ENCODE measurements around the gene NXPE2. TPM values are rescaled to one million over a fixed set of nuclear protein-coding genes. Genes with fewer than 3 reads are reported as not detected.
A peak's percentile ranks its signal among the peaks of the same experiment; 100 is the strongest.
"Not testable (repeated sequence)": the region's sequence is repeated elsewhere in the genome, so short reads cannot be mapped to it uniquely, and the experiment has no call there.

NXPE2 gene
- 0.12 TPM for total RNA-seq
- long read RNA-seq, result 0 reads

- peak; percentile 57 for ATAC-seq
- no peak for DNase-seq
- intact Hi-C loops (cut with micrococcal nuclease), result no loop called here
Measured at GRCh38 chr11:114678125-114679036, at the start of gene NXPE2. Gene NXPE2, plus strand, starts transcription at chr11:114678527. Its CDS starts 49 bp downstream, at chr11:114678576.

GRCh38 chr11:114631445-114631965, 46.8 kb upstream of the NXPE2 start:
- intact Hi-C loops (cut with micrococcal nuclease); DNase-seq; ATAC-seq: not testable (repeated sequence)

GRCh38 chr11:114639440-114639839, 38.9 kb upstream of the NXPE2 start:
- ATAC-seq; intact Hi-C loops (cut with micrococcal nuclease); DNase-seq: not testable (repeated sequence)

- intact Hi-C loops (cut with micrococcal nuclease), result no loop called here
- ATAC-seq (no peak), DNase-seq (no peak)
Measured at GRCh38 chr11:114650661-114651060, 27.7 kb upstream of the NXPE2 start.

- intact Hi-C loops (cut with micrococcal nuclease), result no loop called here
- DNase-seq (no peak), ATAC-seq (no peak)
Measured at GRCh38 chr11:114651145-114651718, 27.1 kb upstream of the NXPE2 start.

GRCh38 chr11:114653148-114653547, 25.2 kb upstream of the NXPE2 start:
- DNase-seq (no peak), ATAC-seq (no peak)
- intact Hi-C loops (cut with micrococcal nuclease), result no loop called here

- intact Hi-C loops (cut with micrococcal nuclease), result no loop called here
- DNase-seq (no peak), ATAC-seq (no peak)
Measured at GRCh38 chr11:114664641-114665040, 13.7 kb upstream of the NXPE2 start.

GRCh38 chr11:114666760-114667159, 11.6 kb upstream of the NXPE2 start:
- DNase-seq (no peak), ATAC-seq (no peak)
- intact Hi-C loops (cut with micrococcal nuclease), result no loop called here

- no peak for DNase-seq
- peak; percentile 22 for ATAC-seq
- intact Hi-C loops (cut with micrococcal nuclease), result no loop called here
Measured at GRCh38 chr11:114668109-114668508, 10.2 kb upstream of the NXPE2 start.

GRCh38 chr11:114673661-114674060, 4.7 kb upstream of the NXPE2 start:
- intact Hi-C loops (cut with micrococcal nuclease), result no loop called here
- ATAC-seq (no peak), DNase-seq (no peak)

- DNase-seq (no peak), ATAC-seq (no peak)
- intact Hi-C loops (cut with micrococcal nuclease), result no loop called here
Measured at GRCh38 chr11:114679505-114679904, 1.2 kb downstream of the NXPE2 start.

GRCh38 chr11:114683007-114683406, 4.7 kb downstream of the NXPE2 start:
- intact Hi-C loops (cut with micrococcal nuclease), result no loop called here
- DNase-seq, result no peak
- no peak for ATAC-seq

- intact Hi-C loops (cut with micrococcal nuclease), result no loop called here
- no peak for DNase-seq
- no peak for ATAC-seq
Measured at GRCh38 chr11:114684636-114685035, 6.3 kb downstream of the NXPE2 start.

GRCh38 chr11:114685097-114685496, 6.8 kb downstream of the NXPE2 start:
- ATAC-seq (no peak), DNase-seq (no peak)
- intact Hi-C loops (cut with micrococcal nuclease), result no loop called here

GRCh38 chr11:114705280-114706024, 27.1 kb downstream of the NXPE2 start:
- DNase-seq, result peak; percentile 49
- intact Hi-C loops (cut with micrococcal nuclease), result no loop called here
- ATAC-seq, result peak; percentile 85

- DNase-seq (no peak), ATAC-seq (no peak)
- intact Hi-C loops (cut with micrococcal nuclease), result no loop called here
Measured at GRCh38 chr11:114709960-114710359, 31.6 kb downstream of the NXPE2 start.

- ATAC-seq (no peak), DNase-seq (no peak)
- intact Hi-C loops (cut with micrococcal nuclease), result no loop called here
Measured at GRCh38 chr11:114713756-114714155, 35.4 kb downstream of the NXPE2 start.

- intact Hi-C loops (cut with micrococcal nuclease), result no loop called here
- DNase-seq (no peak), ATAC-seq (no peak)
Measured at GRCh38 chr11:114719562-114719961, 41.2 kb downstream of the NXPE2 start.

- intact Hi-C loops (cut with micrococcal nuclease), result no loop called here
- ATAC-seq, result no peak
- DNase-seq, result no peak
Measured at GRCh38 chr11:114724916-114725524, 46.7 kb downstream of the NXPE2 start.
